ES-I3 (cell line): ENCODE data around the gene ANO2.

Source experiments
- H3K36me3 ChIP-seq: 2 replicates; pipeline ENCODE4 v1.6.1; 2013; ENCODE audit warnings: mild to moderate bottlenecking, low read length, control low read depth, moderate library complexity; ENCODE audit not compliant: insufficient read depth
- H3K4me1 ChIP-seq: 2 replicates; pipeline ENCODE4 v1.6.1; 2013; ENCODE audit warnings: mild to moderate bottlenecking, control low read depth, low read length; ENCODE audit not compliant: insufficient read depth
- H3K9ac ChIP-seq: 2 replicates; pipeline ENCODE4 v1.6.1; 2013; ENCODE audit warnings: low read depth, mild to moderate bottlenecking, low read length, moderate library complexity
- H3K9me3 ChIP-seq: 2 replicates; pipeline ENCODE4 v1.6.1; 2013; ENCODE audit warnings: mild to moderate bottlenecking, low read length, moderate library complexity; ENCODE audit not compliant: control insufficient read depth, insufficient read depth

The ANO2 gene

GRCh38 chr12:5914387-5915149 is 30.5 kb downstream of the ANO2 start:
- Histone ChIP-seq H3K36me3 (no peaks in the 10 kb centered on the region), H3K4me1 (no peaks in the 10 kb centered on the region), H3K9ac (no peak overlapping the region), H3K9me3 (no peaks in the 10 kb centered on the region)

GRCh38 chr12:5913387-5913786 is 31.7 kb downstream of the ANO2 start:
- no peaks in the 10 kb centered on the region for H3K36me3 ChIP-seq
- H3K9ac ChIP-seq = no peak overlapping the region
- H3K4me1 ChIP-seq = no peaks in the 10 kb centered on the region
- no peaks in the 10 kb centered on the region for H3K9me3 ChIP-seq

- H3K9ac ChIP-seq = no peak overlapping the region
- no peaks in the 10 kb centered on the region for H3K4me1 ChIP-seq
- no peaks in the 10 kb centered on the region for H3K36me3 ChIP-seq
- H3K9me3 ChIP-seq = no peaks in the 10 kb centered on the region
These were observed 32.4 kb downstream of the ANO2 start for GRCh38 chr12:5912437-5913334.

GRCh38 chr12:5912011-5912410 is 33.0 kb downstream of the ANO2 start:
- no peaks in the 10 kb centered on the region for H3K36me3 ChIP-seq
- no peak overlapping the region for H3K9ac ChIP-seq
- H3K9me3 ChIP-seq = no peaks in the 10 kb centered on the region
- no peaks in the 10 kb centered on the region for H3K4me1 ChIP-seq

GRCh38 chr12:5910790-5911548 is 34.1 kb downstream of the ANO2 start:
- no peaks in the 10 kb centered on the region for H3K4me1 ChIP-seq
- no peaks in the 10 kb centered on the region for H3K36me3 ChIP-seq
- H3K9me3 ChIP-seq = no peaks in the 10 kb centered on the region
- H3K9ac ChIP-seq = no peak overlapping the region

- Histone ChIP-seq H3K9ac (no peak overlapping the region), H3K9me3 (no peaks in the 10 kb centered on the region), H3K4me1 (no peaks in the 10 kb centered on the region), H3K36me3 (no peaks in the 10 kb centered on the region)
These were observed 35.5 kb downstream of the ANO2 start for GRCh38 chr12:5909560-5909959.

GRCh38 chr12:5908251-5908650 is 36.8 kb downstream of the ANO2 start:
- H3K9ac ChIP-seq = no peak overlapping the region
- H3K9me3 ChIP-seq = no peaks in the 10 kb centered on the region
- no peaks in the 10 kb centered on the region for H3K4me1 ChIP-seq

GRCh38 chr12:5907807-5908206 is 37.3 kb downstream of the ANO2 start:
- no peak overlapping the region for H3K9ac ChIP-seq
- no peaks in the 10 kb centered on the region for H3K9me3 ChIP-seq
- H3K36me3 ChIP-seq = no peaks in the 10 kb centered on the region

More at GRCh38 chr12:5908251-5908650, 36.8 kb downstream of the ANO2 start:
- no peaks in the 10 kb centered on the region for H3K36me3 ChIP-seq

GRCh38 chr12:5905757-5906156 is 39.3 kb downstream of the ANO2 start:
- H3K4me1 ChIP-seq = no peaks in the 10 kb centered on the region; the same call in 1 of the 2 replicates
- H3K9ac ChIP-seq = no peak overlapping the region
- H3K36me3 ChIP-seq = no peaks in the 10 kb centered on the region
- H3K9me3 ChIP-seq = no peaks in the 10 kb centered on the region

More at GRCh38 chr12:5907807-5908206, 37.3 kb downstream of the ANO2 start:
- H3K4me1 ChIP-seq = no peaks in the 10 kb centered on the region

- H3K36me3 ChIP-seq = no peaks in the 10 kb centered on the region
- H3K9me3 ChIP-seq = no peaks in the 10 kb centered on the region
- no peaks in the 10 kb centered on the region; the same call in 1 of the 2 replicates for H3K4me1 ChIP-seq
- H3K9ac ChIP-seq = no peak overlapping the region
These were observed 40.1 kb downstream of the ANO2 start for GRCh38 chr12:5904969-5905368.

- Histone ChIP-seq H3K36me3 (no peaks in the 10 kb centered on the region), H3K9ac (no peak overlapping the region), H3K9me3 (no peaks in the 10 kb centered on the region), H3K4me1 (no peaks in the 10 kb centered on the region; the same call in 1 of the 2 replicates)
These were observed 40.6 kb downstream of the ANO2 start for GRCh38 chr12:5904441-5904840.

- Histone ChIP-seq H3K4me1 (no peaks in the 10 kb centered on the region; the same call in 1 of the 2 replicates), H3K9me3 (no peaks in the 10 kb centered on the region), H3K9ac (no peak overlapping the region), H3K36me3 (no peaks in the 10 kb centered on the region)
These were observed 42.3 kb downstream of the ANO2 start for GRCh38 chr12:5902736-5903135.

- Histone ChIP-seq H3K9me3 (no peaks in the 10 kb centered on the region), H3K36me3 (no peaks in the 10 kb centered on the region), H3K4me1 (no peaks in the 10 kb centered on the region; the same call in 1 of the 2 replicates), H3K9ac (no peak overlapping the region)
These were observed 43.6 kb downstream of the ANO2 start for GRCh38 chr12:5901416-5901815.

GRCh38 chr12:5900533-5901205 is 44.4 kb downstream of the ANO2 start:
- Histone ChIP-seq H3K9ac (no peak overlapping the region), H3K9me3 (no peaks in the 10 kb centered on the region), H3K36me3 (no peaks in the 10 kb centered on the region), H3K4me1 (no peaks in the 10 kb centered on the region; the same call in 1 of the 2 replicates)
